Hepatocyte (in vitro differentiated cells): ENCODE measurements around the gene DOCK3.

Source experiments
- EZH2 ChIP-seq: fragments of 200-600 bp; sonication (generic); IDR thresholded peaks from 2 replicates; pipeline ENCODE4 v1.6.1; 2016; ENCODE audit warnings: antibody characterized with exemption, mild to moderate bottlenecking, borderline replicate concordance
- EZH2phosphoT487 ChIP-seq: fragments of 200-600 bp; sonication (generic); IDR thresholded peaks from one replicate; pipeline ENCODE4 v1.6.1; 2018; ENCODE audit warnings: antibody characterized with exemption, mild to moderate bottlenecking, low read depth, moderate library complexity; ENCODE audit not compliant: unreplicated experiment, severe bottlenecking
- TF ChIP-seq, protein P1 (sequence below): fragments of 200-600 bp; sonication (generic); IDR thresholded peaks from 2 replicates; pipeline ENCODE4 v1.5.1; 2016; ENCODE audit warnings: antibody characterized with exemption, mild to moderate bottlenecking; ENCODE audit not compliant: poor library complexity

DNA sequence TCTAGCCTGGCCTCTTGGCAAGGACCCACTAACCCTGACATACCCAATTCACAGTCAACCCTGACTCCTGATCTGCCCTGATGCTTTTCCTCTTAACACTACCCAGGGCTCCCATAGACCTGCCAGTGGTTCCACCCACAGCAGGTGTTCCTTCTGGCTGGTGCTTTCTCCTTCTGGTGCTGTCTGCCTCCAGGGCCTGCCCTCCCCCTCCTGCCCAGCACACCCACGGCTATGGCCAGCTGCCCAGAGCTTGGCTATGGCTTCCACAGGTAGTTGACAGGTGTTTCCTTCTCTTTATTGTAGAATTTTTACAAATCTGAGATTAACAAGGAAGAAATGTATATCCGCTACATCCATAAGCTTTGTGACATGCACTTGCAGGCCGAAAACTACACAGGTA is 663.9 kb downstream of the DOCK3 start:
- TF ChIP-seq, protein P1, sequence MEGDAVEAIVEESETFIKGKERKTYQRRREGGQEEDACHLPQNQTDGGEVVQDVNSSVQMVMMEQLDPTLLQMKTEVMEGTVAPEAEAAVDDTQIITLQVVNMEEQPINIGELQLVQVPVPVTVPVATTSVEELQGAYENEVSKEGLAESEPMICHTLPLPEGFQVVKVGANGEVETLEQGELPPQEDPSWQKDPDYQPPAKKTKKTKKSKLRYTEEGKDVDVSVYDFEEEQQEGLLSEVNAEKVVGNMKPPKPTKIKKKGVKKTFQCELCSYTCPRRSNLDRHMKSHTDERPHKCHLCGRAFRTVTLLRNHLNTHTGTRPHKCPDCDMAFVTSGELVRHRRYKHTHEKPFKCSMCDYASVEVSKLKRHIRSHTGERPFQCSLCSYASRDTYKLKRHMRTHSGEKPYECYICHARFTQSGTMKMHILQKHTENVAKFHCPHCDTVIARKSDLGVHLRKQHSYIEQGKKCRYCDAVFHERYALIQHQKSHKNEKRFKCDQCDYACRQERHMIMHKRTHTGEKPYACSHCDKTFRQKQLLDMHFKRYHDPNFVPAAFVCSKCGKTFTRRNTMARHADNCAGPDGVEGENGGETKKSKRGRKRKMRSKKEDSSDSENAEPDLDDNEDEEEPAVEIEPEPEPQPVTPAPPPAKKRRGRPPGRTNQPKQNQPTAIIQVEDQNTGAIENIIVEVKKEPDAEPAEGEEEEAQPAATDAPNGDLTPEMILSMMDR, result no peak
- TF ChIP-seq EZH2 (no peak), EZH2phosphoT487 (no peak)
